Lower leg skin (tissue), 4 donors: ENCODE results near the gene GALNS. TPM values are rescaled to one million over a fixed set of nuclear protein-coding genes. Genes with fewer than 3 reads are reported as not detected.

Experiments used
- DNase-seq, 2 donors: peaks; one replicate each; pipeline ENCODE4 v3.0.0-alpha.2; 2019; ENCODE audit warnings: low spot score in 2 of 2
- H3K4me3 ChIP-seq: fragments of 200-600 bp; sonication (generic); 2 replicates; pipeline ENCODE4 v1.5.1; 2017; ENCODE audit warnings: mild to moderate bottlenecking, low read depth; ENCODE audit not compliant: poor library complexity, severe bottlenecking
- CTCF ChIP-seq, 3 donors: fragments of 450-650 bp; IDR thresholded peaks; one replicate each; pipeline ENCODE4 v1.5.1; 2016; ENCODE audit warnings: antibody characterized with exemption in 3 of 3, mild to moderate bottlenecking in 3 of 3, moderate library complexity in 2 of 3
- POLR2A ChIP-seq, 2 donors: fragments of 450-650 bp; IDR thresholded peaks; one replicate each; pipeline ENCODE4 v1.6.1; 2016 to 2017; ENCODE audit warnings: antibody characterized with exemption in 2 of 2, mild to moderate bottlenecking in 1 of 2, moderate library complexity in 1 of 2
- WGBS, 2 donors: methylation state at CpG; one replicate each; pipeline ENCODE4 v1.1.5; 2018; 5-methylcytosine and 5-hydroxymethylcytosine counted together
- intact Hi-C: fragments of 100-400 bp; cut with DNase I; formaldehyde crosslinking; loops from one replicate; pipeline ENCODE4 v1.15.0; 2023; ENCODE audit warnings: low total_unique reads
- total RNA-seq, 4 donors: library from RNA; depleted of rRNA; stranded (reverse); fragments of >200 nt; gene quantifications; one replicate each; pipeline ENCODE4 v1.1.0, GENCODE V29; 2016

The GALNS gene
- total RNA-seq, 4 donors from 2014 or later: 17.3 to 45.6 (median 37.3) TPM

- H3K4me3 ChIP-seq: no peak overlapping the region
- TF ChIP-seq CTCF (IDR thresholded peaks at IDR 0.05) (no peak), POLR2A (IDR thresholded peaks at IDR 0.05) (no peak)
- WGBS, 2 donors: 78 to 89% methylated on average over 24 to 25 of the region's 27 CpGs
- no peak for DNase-seq
- intact Hi-C loops: no loop called here
These were observed 12.4 kb upstream of the GALNS start for GRCh38 chr16:88868974-88869672.

DNA sequence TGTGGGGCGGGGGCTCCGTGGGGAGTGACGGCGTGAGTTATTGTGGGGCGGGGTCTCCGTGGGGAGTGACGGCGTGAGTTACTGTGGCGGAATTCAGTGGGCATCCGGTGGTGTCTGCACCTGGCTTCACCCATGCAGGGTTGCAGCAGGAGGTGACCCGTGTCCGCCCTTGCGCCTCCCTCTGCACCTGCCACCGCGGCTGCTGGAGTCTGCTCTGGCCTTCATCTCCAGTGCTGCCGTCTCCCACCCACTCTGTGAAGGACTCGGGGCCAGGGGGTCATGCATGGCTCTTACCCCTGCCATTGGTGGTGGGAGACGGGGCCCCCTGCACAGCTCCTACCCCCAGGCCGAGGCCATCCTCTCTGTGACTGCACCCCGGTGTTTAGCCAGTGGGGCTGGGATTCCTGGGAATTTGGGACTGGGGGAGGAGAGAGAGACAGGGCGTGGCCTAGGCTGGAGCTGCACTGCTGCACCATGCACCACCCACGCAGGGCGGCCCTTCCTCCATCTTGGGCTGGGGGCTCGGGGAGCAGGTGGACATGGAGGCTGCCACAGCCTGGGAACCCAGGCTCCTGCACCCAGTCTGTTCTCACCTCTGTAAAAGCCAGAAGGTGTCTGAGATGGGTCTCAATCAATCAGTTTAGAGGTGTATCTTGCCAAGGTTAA lies 11.0 kb upstream of the GALNS start:
- no peak for DNase-seq
- no peak overlapping the region for H3K4me3 ChIP-seq
- intact Hi-C loops: no loop called here
- TF ChIP-seq POLR2A (IDR thresholded peaks at IDR 0.05) (no peak), CTCF (IDR thresholded peaks at IDR 0.05) (no peak)
- 84 to 85% methylated on average over 20 to 24 of the region's 24 CpGs for WGBS, 2 donors

DNA sequence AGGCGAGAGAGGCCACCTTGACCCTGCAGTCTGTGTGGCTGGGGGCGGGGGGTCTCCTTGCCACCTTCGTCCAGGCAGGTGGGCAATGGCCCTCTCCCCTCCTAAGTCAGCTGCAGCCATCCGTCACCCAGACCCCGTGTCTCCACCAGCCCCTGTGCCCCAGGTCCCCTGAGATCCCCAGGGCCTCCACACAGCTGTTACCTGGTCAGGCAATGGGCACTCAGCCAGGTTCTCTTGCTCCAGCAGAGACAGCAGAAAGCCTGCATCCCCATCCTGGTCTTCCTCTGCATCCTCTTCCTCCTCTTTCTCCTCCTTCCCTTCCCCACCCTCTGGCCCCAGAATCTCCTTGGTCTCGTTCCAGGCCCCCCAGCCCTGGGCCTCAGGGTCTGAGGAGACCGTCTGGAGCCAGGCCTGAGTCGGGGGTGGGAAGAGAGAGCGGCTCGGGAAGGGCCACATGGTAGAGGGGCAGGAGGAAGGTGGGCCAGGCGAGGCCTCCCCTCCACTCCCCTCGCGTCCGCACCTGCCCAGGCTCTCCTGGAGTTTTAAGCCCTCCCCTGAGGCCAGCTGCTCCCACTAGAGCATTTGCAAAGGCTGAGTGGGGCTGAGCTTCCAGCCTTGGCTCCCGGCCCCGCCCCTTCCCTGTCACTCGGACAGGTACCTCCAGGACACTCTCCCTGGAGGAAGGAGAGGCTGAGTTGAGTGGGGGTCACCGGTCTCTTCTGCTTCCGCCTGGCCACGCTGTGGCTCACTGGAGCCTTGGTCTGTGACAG lies 9.6 kb upstream of the GALNS start, which contains the start of gene PABPN1L:
PABPN1L (minus strand) TSS at position 510 of the 770 bp plus-strand sequence; CDS start at position 456, 54 bp downstream.
- no peak for DNase-seq
- no peak within 1 kb of the TSS for H3K4me3 ChIP-seq
- intact Hi-C loops: no loop called here
- 74 to 78% methylated on average over 20 of the region's 20 CpGs for WGBS, 2 donors
- TF ChIP-seq CTCF (IDR thresholded peaks at IDR 0.05) (no peak), POLR2A (IDR thresholded peaks at IDR 0.05) (no peak)

DNA sequence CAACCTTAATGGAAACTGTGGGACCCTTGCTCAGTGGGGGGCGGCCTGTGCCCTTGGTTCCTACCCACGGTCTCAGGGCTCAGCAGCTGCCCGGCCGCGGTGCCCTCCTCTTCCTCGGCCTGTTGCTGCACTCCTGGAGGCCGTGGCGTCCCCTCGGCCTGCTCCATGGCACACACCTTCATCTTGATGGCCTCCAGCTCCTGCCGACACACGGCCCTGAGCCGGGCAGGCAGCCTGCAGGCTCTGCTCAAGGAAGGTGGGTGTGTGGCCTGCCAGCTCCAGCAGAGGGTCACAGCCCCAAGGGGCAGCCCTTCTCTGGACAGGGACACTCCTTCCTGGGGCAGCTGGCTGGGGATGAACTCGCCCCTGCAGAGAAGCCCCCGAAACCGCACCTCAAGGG lies 9.0 kb upstream of the GALNS start:
- TF ChIP-seq CTCF (IDR thresholded peaks at IDR 0.05) (no peak), POLR2A (IDR thresholded peaks at IDR 0.05) (no peak)
- no peak overlapping the region for H3K4me3 ChIP-seq
- WGBS, 2 donors: 82 to 93% methylated on average over 9 to 12 of the region's 15 CpGs
- no peak for DNase-seq
- intact Hi-C loops: no loop called here

DNA sequence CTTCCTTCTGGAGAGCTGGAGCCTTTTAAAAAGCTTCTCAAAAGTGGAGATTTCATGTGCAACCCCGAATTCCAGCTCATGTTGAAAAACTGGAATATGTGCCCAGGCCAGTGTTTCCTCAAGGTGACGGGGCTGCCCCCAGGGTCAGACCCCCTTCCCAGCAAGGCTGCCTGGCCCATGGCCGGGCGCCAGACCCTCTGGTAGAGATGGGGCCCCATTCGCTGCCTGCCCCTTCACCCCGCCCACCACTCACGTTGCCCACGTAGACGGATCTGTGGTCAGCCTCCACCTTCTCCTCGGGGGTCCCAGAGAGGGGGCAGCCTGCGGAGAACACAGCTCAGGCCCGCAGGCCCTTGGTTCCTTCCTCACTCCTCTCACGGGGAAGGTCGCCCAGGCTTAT lies 8.6 kb upstream of the GALNS start:
- H3K4me3 ChIP-seq: no peak overlapping the region
- intact Hi-C loops: no loop called here
- WGBS, 2 donors: 74 to 78% methylated on average over 7 to 13 of the region's 14 CpGs
- no peak for DNase-seq
- TF ChIP-seq CTCF (IDR thresholded peaks at IDR 0.05) (no peak), POLR2A (IDR thresholded peaks at IDR 0.05) (no peak)
